Transverse colon (tissue), 4 donors: ENCODE data around the gene TOP2B.

ENCODE experiments used
- EP300 ChIP-seq: sonication (generic); formaldehyde crosslinking; IDR thresholded peaks from one replicate; pipeline ENCODE4 v1.6.1; 2017; ENCODE audit warnings: antibody characterized with exemption, low read depth
- POLR2A ChIP-seq: fragments of 450-650 bp; IDR thresholded peaks from one replicate; pipeline ENCODE4 v1.6.1; 2016; ENCODE audit warnings: antibody characterized with exemption, mild to moderate bottlenecking, moderate library complexity
- POLR2AphosphoS5 ChIP-seq, 3 donors: sonication (generic); formaldehyde crosslinking; IDR thresholded peaks; one replicate each; pipeline ENCODE4 v1.6.1; 2016; ENCODE audit warnings: antibody characterized with exemption in 3 of 3
- TF ChIP-seq, protein P1 (sequence below), 5 experiments: fragments of 200-600 bp in 3 of 5; fragments of 450-650 bp in 2 of 5; sonication (generic) in 3 of 5; IDR thresholded peaks; 1 replicate in 2 of 5; 2 replicates in 3 of 5; pipeline ENCODE4 v1.5.1; 2016 to 2017; ENCODE audit warnings: antibody characterized with exemption in 5 of 5, inconsistent platforms in 3 of 5, mild to moderate bottlenecking in 2 of 5, moderate library complexity in 1 of 5

GRCh38 chr3:25620493-25620892 is 44.2 kb downstream of the TOP2B start:
- TF ChIP-seq POLR2A (no peak), POLR2AphosphoS5 (IDR thresholded peaks at IDR 0.05) (no peak), EP300 (no peak)
- TF ChIP-seq, protein P1, sequence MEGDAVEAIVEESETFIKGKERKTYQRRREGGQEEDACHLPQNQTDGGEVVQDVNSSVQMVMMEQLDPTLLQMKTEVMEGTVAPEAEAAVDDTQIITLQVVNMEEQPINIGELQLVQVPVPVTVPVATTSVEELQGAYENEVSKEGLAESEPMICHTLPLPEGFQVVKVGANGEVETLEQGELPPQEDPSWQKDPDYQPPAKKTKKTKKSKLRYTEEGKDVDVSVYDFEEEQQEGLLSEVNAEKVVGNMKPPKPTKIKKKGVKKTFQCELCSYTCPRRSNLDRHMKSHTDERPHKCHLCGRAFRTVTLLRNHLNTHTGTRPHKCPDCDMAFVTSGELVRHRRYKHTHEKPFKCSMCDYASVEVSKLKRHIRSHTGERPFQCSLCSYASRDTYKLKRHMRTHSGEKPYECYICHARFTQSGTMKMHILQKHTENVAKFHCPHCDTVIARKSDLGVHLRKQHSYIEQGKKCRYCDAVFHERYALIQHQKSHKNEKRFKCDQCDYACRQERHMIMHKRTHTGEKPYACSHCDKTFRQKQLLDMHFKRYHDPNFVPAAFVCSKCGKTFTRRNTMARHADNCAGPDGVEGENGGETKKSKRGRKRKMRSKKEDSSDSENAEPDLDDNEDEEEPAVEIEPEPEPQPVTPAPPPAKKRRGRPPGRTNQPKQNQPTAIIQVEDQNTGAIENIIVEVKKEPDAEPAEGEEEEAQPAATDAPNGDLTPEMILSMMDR (IDR thresholded peaks at IDR 0.05) = no peak
